KOPT-K1 (cell line): ENCODE results near the gene SFTA2.
"Not testable (repeated sequence)": the region's sequence is repeated elsewhere in the genome, so short reads cannot be mapped to it uniquely, and the experiment has no call there.

Experiments used
- H3K27ac ChIP-seq: fragments of 200-600 bp; sonication (generic); 2 replicates; pipeline ENCODE4 v1.5.1; 2016; ENCODE audit warnings: antibody characterized with exemption, mild to moderate bottlenecking, low read depth, low read length; ENCODE audit not compliant: poor library complexity, severe bottlenecking
- H3K36me3 ChIP-seq: fragments of 200-600 bp; sonication (generic); 2 replicates; pipeline ENCODE4 v1.5.1; 2017; ENCODE audit warnings: antibody characterized with exemption, mild to moderate bottlenecking, low read length, moderate library complexity; ENCODE audit not compliant: insufficient read depth
- H3K9me3 ChIP-seq: fragments of 200-600 bp; sonication (generic); 2 replicates; pipeline ENCODE4 v1.5.1; 2017; ENCODE audit warnings: antibody characterized with exemption, low read length, mild to moderate bottlenecking; ENCODE audit not compliant: insufficient read depth, poor library complexity, severe bottlenecking

Gene SFTA2

DNA sequence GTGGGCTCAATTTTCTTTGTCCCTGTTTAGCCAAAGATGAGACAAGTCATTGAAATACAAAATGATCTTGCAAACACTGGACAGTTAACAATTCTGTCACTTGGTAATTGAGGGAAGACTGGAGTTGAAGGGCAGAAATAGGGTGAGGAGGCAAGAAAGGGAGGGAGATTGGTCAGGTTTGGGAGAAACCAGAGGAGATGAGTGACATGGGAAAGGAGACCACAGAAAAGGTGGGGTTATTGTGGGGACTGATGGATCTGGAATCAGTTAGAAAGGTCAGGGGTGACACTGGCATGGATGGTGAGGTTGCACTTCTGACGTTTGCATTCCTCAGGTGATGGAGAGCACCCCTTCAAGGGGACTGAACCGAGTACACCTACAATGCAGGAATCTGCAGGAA is 23.3 kb downstream of the SFTA2 start:
- Histone ChIP-seq H3K27ac (peak overlapping the region; percentile 74), H3K9me3 (no peaks in the 10 kb centered on the region), H3K36me3 (peaks cover 41% of the 10 kb centered on the region)

DNA sequence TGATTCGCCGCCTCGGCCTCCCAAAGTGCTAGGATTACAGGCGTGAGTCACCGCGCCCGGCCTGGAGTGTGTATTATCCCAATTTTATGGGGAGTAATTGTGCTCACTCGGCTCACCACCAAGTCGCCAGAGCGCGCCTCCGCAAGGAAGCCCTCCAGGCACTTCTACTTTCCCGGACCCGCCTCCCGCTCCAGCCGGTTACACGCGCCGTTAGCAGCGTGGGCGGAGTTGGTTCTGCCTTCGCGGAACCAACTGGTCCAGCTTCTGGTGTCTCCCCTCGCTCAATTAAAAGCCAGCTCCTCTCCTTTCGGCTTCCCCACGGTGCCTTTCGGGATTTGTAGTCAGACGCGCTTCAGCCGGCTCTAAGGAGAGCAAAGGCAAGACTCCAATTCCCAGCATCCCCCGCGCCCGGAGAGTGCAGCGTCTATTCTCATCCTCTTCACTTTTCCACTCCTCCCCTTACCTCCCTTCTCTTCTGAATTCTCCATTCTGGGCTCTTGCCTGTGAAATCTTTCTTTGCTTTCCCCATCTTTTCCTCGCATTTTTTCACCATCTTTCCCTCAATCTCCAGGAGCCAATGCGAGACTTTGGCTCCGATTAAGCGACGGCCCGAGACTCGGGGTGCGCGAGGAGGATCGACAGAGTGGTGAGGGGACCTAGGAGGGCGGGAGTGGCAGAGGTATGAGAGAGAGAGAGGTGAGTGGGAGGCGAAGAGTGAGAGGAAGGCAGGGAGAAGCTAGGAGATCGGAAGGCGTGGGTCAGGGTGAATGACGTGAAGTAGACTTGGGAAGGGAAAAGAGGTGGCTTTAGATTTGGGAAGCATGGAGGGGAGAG is 24.0 kb downstream of the SFTA2 start, which contains the start of gene GTF2H4:
Gene GTF2H4, plus strand, starts transcription at position 450 of the 834 bp plus-strand sequence.
- Histone ChIP-seq H3K27ac (peak within 1 kb of the TSS; percentile 74), H3K36me3 (peaks cover 33% of the 10 kb centered on the region), H3K9me3 (no peaks in the 10 kb centered on the region)

GRCh38 chr6:30907290-30907757 is 24.6 kb downstream of the SFTA2 start:
- Histone ChIP-seq H3K27ac (peak overlapping the region; percentile 23), H3K36me3 (peaks cover 29% of the 10 kb centered on the region)
- H3K9me3 ChIP-seq = not testable (repeated sequence)

DNA sequence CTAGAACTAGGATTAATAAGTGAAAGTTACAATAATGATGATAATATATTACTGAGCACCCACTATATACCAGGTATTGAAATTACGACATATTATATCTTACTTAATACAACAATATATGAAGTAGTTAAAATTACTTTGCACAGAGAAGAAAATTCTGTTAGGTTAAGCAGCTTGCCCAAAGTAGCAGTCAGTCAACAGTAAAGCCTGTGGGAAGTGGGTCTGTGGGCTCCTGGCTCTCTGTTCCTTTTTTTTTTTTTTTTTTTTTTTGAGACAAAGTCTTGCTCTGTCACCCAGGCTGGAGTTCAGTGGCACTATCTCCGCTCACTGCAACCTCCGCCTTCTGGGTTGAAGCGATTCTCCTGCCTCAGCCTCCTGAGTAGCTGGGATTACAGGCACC is 28.7 kb downstream of the SFTA2 start:
- Histone ChIP-seq H3K36me3 (no peaks in the 10 kb centered on the region), H3K9me3 (no peaks in the 10 kb centered on the region), H3K27ac (no peak overlapping the region)

DNA sequence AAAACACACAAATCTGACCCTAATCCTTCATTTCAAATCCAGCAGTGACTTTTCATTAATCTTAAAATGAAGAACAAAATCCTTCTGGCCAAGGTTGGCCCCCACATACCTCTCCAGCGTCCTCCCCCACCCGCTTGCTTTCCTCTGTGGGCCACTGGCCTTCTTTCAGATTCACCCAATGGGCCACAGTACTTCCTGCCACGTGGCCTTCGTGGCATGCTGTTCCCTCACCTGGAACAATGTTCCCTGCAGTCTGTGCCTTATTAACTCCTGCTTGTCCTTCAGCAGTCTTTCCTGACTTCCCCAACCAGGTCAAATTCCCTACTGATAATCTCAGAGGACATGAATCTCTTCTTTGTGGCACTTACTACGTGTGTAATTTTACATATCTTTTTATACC is 29.3 kb downstream of the SFTA2 start:
- H3K36me3 ChIP-seq = no peaks in the 10 kb centered on the region
- H3K9me3 ChIP-seq = no peaks in the 10 kb centered on the region
- no peak overlapping the region for H3K27ac ChIP-seq

- H3K36me3 ChIP-seq, H3K9me3 ChIP-seq, H3K27ac ChIP-seq: not testable (repeated sequence)
These were observed 29.8 kb downstream of the SFTA2 start for GRCh38 chr6:30902196-30902595.

DNA sequence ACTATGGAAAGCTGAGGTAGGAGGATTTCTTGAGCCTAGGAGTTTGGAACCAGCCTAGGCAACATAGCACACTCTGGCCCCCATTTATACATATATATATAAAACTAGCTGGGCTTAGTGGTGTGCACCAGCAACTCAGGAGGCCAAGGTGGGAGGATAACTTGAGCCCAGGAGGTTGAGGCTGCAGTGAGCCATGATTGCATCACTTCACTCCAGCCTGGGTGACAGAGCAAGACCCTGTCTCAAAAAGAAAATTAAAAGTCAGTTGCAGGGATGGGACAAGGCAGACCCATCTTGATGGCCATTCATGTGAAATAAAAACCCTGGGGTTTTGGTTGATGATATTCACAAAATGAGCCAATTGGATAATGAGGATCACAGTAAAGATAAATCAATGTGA is 30.5 kb downstream of the SFTA2 start:
- no peaks in the 10 kb centered on the region for H3K9me3 ChIP-seq
- H3K36me3 ChIP-seq = no peaks in the 10 kb centered on the region
- H3K27ac ChIP-seq = no peak overlapping the region

GRCh38 chr6:30900863-30901417 is 31.0 kb downstream of the SFTA2 start:
- Histone ChIP-seq H3K9me3 (no peaks in the 10 kb centered on the region), H3K27ac (no peak overlapping the region), H3K36me3 (no peaks in the 10 kb centered on the region)

- Histone ChIP-seq H3K9me3 (no peaks in the 10 kb centered on the region), H3K36me3 (no peaks in the 10 kb centered on the region), H3K27ac (no peak overlapping the region)
These were observed 33.1 kb downstream of the SFTA2 start for GRCh38 chr6:30898750-30899360.

DNA sequence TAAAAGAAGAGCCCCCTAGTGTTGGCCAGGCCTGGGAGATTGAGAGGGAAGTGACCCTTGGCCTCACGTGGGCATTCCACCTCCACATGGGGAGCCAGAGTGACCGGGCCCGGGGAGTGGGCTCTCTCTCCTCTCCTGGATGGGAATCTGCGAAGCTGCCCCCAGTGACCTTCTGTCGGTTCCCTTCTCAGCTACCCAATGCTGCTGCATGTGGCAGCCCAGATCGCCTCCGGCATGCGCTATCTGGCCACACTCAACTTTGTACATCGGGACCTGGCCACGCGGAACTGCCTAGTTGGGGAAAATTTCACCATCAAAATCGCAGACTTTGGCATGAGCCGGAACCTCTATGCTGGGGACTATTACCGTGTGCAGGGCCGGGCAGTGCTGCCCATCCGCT is 34.1 kb downstream of the SFTA2 start:
- H3K27ac ChIP-seq = no peak overlapping the region
- H3K36me3 ChIP-seq = no peaks in the 10 kb centered on the region
- H3K9me3 ChIP-seq = no peaks in the 10 kb centered on the region

- no peaks in the 10 kb centered on the region for H3K9me3 ChIP-seq
- no peaks in the 10 kb centered on the region for H3K36me3 ChIP-seq
- no peak overlapping the region for H3K27ac ChIP-seq
These were observed 35.4 kb downstream of the SFTA2 start for GRCh38 chr6:30896541-30896940.

GRCh38 chr6:30895343-30895742 is 36.6 kb downstream of the SFTA2 start:
- H3K36me3 ChIP-seq = no peaks in the 10 kb centered on the region
- H3K27ac ChIP-seq = no peak overlapping the region
- H3K9me3 ChIP-seq = no peaks in the 10 kb centered on the region

DNA sequence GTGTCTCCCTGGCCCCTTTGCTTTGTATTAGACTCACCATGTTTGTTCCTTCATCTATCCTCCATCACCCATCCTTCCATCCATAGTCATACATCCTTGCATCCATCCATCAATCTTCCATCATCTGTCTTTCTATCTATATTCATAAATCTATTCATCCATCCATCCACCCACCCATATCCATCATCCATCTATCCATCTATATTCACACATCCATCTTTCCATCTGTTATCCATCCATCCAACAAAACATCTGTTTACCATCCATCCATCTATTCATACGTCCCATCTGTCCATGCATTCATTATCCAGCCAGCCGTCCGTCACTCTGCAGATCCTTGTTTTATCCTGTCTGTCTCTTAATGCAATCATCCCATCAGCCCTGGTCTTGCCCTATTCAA is 37.0 kb downstream of the SFTA2 start:
- no peak overlapping the region for H3K27ac ChIP-seq
- no peaks in the 10 kb centered on the region for H3K9me3 ChIP-seq
- H3K36me3 ChIP-seq = no peaks in the 10 kb centered on the region

DNA sequence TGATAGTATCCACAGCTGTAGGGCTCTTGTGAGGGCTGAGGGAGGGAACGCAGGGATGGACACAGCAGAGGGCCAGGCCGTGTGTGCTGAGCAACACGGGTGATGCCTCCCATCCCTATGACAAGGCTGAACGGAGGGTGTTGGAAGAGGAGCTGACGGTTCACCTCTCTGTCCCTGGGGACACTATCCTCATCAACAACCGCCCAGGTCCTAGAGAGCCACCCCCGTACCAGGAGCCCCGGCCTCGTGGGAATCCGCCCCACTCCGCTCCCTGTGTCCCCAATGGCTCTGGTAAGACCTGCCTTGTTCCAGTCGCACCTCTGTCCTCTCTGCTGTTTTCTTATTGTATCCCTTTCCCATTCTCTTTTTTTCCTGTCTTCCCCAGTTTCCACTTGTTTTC is 37.6 kb downstream of the SFTA2 start:
- no peaks in the 10 kb centered on the region for H3K36me3 ChIP-seq

DNA sequence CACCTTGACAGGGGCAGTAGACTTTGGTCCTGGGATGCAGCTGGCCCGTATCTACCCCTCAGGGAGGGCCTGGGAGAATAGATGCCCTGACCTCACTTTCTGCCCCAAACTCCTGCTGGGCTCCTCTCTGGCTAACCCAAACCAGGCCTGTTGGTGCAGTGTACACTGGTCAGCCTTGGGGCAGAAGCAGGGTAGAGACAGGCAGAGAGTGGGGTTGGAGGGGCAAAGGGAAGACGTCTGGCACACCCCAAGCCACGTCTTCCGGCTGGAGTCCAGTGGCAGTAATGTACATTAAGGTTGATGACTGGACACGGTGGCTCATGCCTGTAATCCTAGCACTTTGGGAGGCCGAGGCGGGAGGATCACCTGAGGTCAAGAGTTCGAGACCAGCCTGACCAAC is 38.3 kb downstream of the SFTA2 start:
- Histone ChIP-seq H3K36me3 (no peaks in the 10 kb centered on the region), H3K9me3 (no peaks in the 10 kb centered on the region), H3K27ac (no peak overlapping the region)

More for the DNA sequence above, 37.6 kb downstream of the SFTA2 start:
- H3K9me3 ChIP-seq = no peaks in the 10 kb centered on the region
- no peak overlapping the region for H3K27ac ChIP-seq
